Activated CD8-positive, alpha-beta memory T cell treated with anti-CD3 and anti-CD28 coated beads, Interleukin-2, amount 50 U/mL, for 24 hours (primary cell): ENCODE data around the gene RNF213.

Experiments used
- DNase-seq: peaks from one replicate; pipeline ENCODE4 v3.0.0-alpha.2; 2020; ENCODE audit errors: extremely low read depth

Gene RNF213

DNA sequence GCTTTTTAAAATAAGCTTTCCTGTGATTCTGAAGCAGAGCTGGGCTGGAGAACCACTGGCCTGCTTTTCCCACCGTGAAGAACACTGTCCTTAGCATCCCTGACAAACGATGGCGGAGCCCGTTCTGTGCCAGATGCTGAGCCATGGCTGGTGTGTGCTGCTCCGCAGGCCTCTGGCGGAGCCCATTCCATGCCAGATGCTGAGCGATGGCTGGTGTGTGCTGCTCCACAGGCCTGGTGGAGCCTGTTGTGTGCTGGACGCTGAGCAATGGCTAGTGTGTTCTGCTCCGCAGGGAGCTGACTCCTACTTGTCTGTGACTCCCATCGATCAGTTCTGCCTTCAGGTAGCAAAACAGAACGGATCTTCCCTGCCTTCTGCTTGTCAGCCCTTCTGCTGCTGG, 158.6 kb downstream of the RNF213 start:
- no peak for DNase-seq

GRCh38 chr17:80421381-80422090, 160.9 kb downstream of the RNF213 start:
- DNase-seq: no peak

DNA sequence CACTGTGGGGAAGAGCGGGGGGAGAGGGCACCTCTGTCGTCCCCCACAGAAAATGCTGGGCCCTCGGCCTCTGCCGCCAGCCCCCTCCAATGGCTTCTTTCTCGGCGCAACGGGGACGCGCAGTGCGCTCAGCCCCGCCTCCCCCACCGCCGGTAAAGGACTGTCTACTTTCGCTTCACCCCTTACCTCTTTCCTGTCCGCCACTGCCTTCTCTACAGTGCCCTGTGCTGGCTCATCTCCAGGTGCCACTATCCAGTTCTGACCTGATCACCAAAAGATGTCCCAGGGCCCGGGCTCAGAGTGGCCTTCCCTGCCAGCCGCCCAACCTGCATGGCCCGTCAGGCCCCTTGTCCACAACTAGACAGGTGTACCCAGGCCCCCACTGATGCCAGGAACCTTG, 161.6 kb downstream of the RNF213 start:
- no peak for DNase-seq

DNA sequence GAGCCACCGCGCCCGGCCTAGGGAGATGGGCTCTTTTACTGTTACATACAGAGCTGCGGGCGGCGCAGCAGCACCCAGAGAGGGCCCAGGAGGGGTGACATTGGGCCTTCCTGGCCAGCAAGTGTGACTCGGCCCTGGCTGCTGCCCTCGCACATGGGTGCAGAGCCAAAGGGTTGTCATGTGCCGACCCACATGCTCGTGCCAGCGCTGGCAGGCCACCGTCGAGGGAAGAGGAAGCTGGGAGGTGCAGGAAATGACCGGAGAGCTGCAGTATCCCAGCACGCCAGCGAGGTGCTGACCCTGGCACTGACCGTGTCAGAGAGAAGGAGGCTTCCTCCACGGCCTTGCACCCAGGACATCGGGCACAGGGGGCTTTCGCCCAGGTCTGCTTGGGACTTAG, 162.3 kb downstream of the RNF213 start:
- no peak for DNase-seq

GRCh38 chr17:80423536-80424225, 163.0 kb downstream of the RNF213 start:
- DNase-seq: no peak

GRCh38 chr17:80424261-80424660, 163.6 kb downstream of the RNF213 start:
- DNase-seq: no peak

GRCh38 chr17:80424878-80425765, 164.5 kb downstream of the RNF213 start:
- no peak for DNase-seq

DNA sequence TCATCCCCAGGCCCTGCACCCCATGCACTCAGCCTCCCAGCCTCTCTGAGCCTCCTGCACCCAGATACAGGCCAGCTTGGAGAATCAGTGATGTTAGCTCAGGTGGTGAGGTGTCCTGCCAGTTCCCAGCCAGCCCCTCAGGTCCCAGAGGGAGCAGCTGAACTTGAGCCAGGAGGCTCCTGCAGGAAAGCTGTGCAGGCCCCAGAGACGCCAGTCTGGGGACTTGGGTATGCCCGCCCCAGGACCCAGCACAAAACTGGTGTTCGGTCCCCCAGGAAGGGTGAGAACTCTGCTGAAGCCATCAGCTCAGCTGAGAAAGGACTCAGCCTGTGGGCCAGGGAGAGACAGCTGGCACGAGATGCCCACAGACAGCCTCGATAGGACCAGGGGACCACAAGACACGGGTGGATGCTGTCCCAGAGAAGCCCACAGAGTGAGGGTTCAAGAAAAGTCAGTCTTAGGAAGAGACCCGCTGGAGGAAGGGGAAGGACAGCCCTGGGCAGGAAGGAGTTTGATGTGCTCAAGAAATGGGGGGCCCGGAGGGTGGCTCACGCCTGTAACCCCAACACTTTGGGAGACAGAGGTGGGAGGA, 165.3 kb downstream of the RNF213 start:
- DNase-seq: no peak

- peak; percentile 63 for DNase-seq
Measured at GRCh38 chr17:80426671-80427326, 166.1 kb downstream of the RNF213 start.

- no peak for DNase-seq
Measured at GRCh38 chr17:80427366-80428282, 167.0 kb downstream of the RNF213 start.

- DNase-seq: no peak
Measured at GRCh38 chr17:80428363-80428762, 167.7 kb downstream of the RNF213 start.

GRCh38 chr17:80428796-80429195, 168.1 kb downstream of the RNF213 start:
- DNase-seq: no peak

- no peak for DNase-seq
Measured at GRCh38 chr17:80429356-80430275, 169.0 kb downstream of the RNF213 start.

DNA sequence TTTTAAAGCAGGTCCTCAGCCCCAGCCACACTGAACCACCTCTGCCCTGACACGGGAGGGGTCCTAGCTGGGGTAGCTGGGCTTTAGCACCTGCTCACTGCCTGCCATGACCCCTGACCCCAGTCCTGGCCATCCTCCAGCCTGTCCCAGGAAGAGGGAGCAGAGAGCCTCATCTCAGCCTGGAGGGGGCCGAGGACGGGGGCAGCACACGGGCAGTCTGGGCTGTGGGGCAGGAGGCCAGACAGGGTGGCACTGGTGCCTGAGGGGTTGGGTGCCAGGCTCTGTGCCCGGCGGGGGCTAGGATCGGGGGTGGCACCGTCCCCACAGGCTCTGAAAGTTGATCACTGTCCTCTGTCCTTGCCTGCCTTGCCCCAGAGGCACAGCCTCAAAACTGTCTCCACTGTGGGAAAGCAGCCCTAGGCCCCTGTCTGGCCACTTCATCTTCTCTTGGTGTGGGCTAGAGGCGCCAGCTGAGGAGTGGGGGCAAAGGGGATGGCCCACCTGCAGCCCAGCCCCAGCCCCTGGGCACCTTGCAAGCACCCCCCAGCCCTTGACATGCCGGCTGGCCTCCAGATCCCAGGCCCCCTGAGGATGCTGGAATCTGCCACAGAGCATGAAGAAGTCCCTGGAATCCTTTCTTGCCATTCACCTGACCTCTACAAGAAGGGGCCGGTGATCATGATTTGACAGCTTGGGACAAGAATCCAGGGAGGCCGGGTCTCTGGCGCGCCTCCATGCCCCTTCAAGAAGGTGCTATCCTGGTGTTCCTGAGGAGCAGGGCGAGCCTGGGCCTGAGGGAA, 170.0 kb downstream of the RNF213 start:
- DNase-seq: no peak

DNA sequence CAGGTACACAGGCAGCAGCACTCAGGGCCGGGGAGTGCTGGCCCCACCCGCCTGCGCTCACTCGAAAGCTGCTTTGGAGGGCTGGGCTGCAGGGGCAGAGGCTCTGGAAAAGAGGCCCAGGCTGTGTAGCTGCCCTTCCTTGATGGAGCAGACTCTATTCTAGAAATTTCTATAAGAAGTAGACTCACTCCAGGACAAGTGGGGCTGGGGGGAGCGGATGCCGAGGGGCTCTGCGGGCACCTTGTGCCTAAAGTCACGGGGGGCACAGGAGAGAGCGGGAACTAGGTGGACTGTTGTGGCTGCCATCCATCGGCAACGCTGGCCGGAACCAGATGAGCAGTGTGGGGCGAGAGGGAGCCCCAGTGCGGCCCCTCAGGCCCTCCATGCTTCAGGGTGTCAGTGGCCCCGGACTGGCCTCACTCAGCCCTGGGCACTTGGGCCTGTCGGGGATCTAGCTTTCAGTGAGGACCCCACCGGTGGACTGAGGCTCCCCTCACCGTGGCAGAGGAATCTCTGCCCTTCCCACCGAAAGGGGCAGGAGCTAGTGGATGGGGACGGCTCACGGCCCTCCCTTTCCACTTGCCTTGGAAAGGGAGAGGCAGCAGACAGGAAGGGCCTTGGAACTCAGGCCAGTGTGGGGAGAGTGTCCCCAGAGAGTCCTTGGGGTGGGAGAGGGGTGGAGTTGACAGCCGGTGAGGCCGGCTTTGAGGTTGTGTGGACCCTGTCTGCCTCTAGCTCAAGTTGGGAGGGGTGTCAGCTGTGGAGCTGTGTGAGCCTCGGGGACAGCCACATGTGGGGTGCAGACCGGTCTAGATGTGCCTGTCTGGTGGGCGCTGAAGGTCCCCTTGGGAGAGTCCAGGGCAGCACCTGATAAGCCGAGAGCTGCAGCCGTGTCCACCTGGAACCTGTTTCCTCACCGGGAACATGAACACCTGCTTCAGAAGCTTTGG, 170.9 kb downstream of the RNF213 start:
- no peak for DNase-seq

GRCh38 chr17:80432350-80432955, 171.8 kb downstream of the RNF213 start:
- DNase-seq: no peak

- no peak for DNase-seq
Measured at GRCh38 chr17:80432961-80433550, 172.4 kb downstream of the RNF213 start.
